ENCODE results near the gene TRIM3. TPM values are rescaled to one million over a fixed set of nuclear protein-coding genes. Genes with fewer than 3 reads are reported as not detected.

The TRIM3 gene
- total RNA-seq, 1 donor from 2014 or later: 11.4 TPM

DNA sequence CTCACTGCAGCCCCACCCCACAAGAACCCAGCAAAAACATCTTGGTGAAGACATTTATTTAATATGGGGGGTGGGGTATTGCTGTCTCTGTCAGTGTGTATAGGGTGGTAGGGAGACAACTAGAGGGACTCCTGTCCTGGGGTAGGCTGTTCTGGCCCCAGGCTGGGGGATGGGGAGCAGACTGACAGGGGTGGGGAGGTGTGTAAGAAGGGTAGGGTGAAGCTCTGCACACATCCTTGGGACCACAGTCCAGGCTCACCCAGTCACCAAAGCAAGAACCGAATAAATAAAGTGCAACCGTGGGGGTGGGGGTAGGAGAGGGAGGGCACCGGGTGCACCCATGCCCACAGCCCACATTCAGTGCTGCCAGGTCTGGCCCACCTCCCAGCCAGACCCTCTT lies 25.2 kb downstream of the TRIM3 start:
- DNase-seq (no peak), ATAC-seq (ENCODE audit: poor library complexity) (no peak)
- intact Hi-C loops (cut with DNase I): no loop called here

DNA sequence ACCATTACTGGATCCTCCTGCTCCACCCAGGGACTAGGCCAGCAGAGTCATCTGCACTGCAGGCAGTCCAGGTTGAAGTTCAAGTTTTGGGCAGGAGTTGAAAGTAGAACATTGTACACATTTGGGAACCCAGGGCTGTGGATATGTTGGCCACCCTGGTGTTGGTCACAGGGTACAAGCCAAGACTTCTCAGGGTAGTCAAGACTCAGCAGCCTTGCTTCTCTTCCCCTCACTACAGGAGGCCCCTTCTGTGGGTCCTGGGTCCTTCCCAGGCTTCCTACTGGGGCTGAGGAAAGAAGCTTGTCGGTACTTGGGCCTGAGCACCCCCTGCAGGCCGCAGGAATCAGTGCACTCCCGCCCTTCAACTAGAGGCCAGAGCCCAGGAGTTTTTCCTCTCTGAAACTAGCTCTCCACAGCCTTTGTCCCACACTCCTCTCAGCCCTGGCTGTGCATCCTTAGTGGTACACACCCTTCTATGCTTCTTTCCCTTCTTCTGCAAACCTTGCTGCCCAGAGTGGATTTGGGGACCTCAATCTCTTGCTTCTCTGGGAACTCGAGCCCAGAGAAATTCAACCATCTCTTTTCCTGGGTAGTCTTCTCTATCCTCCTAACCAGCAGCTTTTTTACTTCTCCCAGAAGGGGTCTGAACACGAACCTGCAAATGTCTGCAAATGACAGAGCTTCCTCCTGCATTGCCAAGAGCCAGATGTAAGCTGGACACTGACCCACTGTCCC lies 30.3 kb downstream of the TRIM3 start:
- ATAC-seq (ENCODE audit: poor library complexity) (peak; percentile 86), DNase-seq (peak; percentile 68)
- intact Hi-C loops (cut with DNase I): loop anchor here (5.0 kb wide), 1 partner anchor 61 kb away; no protein-coding TSS in a partner anchor

DNA sequence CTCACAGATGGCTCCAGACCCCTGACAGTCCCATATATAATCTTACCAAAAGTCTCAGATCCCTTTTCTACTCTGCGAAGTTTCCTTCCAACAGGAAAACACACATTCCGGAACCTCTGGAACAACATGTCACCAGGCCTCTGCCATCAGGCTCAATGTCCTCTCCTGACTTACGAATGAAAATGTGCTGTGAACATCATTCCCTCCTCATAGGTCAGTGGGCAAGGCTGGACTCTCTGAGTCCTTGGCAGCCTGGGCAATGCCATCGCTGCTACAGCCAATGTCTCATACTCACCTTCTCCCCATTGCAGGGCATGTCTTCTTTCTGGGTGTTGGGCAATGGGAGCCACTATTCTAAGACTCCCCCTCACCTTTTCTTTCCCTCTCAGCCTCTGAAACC lies 31.3 kb downstream of the TRIM3 start:
- DNase-seq (no peak), ATAC-seq (ENCODE audit: poor library complexity) (no peak)
- intact Hi-C loops (cut with DNase I): loop anchor here (5.0 kb wide), 1 partner anchor 60 kb away; no protein-coding TSS in a partner anchor

DNA sequence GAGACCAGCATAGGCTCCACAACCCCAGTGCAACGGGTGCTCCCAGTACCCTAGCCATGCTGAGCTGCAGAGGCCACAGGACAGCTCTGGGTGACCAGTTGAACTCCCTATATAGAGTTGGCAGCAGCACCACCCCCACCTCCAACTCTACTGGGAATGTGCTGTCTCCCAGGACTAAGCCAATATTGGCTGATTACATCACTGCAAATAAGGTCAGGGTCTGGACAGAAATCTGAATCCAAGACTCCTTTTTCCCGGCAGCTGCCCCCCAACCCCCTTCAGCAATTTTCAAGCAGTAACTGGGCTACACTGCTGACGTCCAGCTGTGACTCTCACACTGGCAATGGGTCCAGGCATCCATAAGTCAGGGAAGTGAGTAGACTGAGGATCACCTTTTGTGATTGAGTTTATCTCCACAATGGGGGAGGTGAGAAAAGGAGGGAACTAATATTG lies 32.8 kb downstream of the TRIM3 start, which contains the start of gene HPX:
TSS of gene HPX (minus strand) at position 82 of the 453 bp plus-strand sequence. CDS start at position 58, 24 bp downstream.
- intact Hi-C loops (cut with DNase I): loop anchor here (5.0 kb wide), 1 partner anchor 59 kb away; no protein-coding TSS in a partner anchor
- ATAC-seq (ENCODE audit: poor library complexity) (no peak), DNase-seq (no peak)

DNA sequence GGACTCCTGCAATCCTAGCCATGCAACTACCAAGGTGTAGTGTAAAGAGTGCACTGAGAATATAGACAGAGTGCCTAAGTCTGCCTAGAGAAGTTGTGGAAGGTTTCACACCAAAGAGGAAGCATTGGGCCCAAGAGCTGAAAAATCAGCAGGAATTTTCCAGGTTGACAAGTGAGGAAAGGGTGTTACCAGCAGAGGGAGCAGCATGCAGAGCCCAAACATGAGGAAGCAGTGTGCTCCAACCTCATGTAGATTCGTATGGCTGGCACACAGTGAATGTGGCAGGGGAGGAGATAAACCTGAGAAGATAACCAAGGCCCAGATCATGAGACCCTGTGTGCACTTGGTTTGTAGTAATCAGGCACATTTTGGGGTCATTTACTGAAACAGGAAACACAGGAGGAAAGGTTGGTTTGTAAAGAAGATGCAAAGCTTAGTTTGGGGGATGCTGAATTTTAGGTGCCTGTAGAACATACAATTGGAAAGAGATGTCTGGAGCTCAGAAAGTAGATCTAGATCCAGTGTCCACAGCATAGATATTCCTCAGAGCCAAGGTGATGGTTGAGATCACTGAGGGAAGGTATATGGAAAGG lies 34.7 kb downstream of the TRIM3 start:
- intact Hi-C loops (cut with DNase I): no loop called here
- ATAC-seq (ENCODE audit: poor library complexity): peak; percentile 71

DNA sequence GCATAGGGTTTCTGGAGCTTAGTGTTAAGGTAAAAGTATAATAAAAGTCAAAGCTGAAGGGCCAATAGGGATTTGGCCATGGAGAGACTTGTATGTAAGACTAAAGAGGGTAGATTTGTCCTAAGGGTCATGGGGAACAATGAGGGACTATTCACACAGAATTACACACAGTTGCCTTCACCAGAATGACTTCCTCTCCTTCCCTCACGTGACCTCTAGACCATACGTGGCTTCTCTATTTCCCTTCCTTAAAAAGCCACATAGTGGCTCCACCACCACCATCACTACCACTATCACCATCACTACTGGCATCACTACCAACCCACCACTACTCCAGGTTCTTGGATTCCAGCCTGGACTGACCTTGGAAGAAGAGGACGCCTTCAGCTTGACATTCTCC lies 35.7 kb downstream of the TRIM3 start:
- DNase-seq: no peak
- no peak for ATAC-seq (ENCODE audit: poor library complexity)
- intact Hi-C loops (cut with DNase I): no loop called here

More for the DNA sequence above, 34.7 kb downstream of the TRIM3 start:
- DNase-seq: no peak

DNA sequence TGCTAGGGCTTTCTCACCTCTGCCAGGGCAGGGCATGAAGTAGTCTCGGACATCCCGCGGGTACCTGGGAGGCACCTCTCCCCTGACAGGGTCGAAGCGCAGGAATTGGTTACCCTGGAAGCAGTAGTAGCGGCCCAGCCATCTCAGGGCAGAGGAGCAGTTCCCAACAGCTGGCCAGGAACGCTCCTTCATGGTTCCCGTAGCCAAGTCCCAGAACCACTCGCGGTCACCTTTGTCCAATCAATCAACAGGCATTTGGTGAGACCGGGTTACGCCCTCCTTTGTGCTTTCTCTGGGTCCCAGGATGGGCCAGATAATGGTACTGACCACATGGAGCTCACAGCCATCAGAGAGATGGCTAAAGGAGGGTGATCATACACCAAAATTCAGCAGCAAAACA lies 36.3 kb downstream of the TRIM3 start:
- intact Hi-C loops (cut with DNase I): no loop called here
- ATAC-seq (ENCODE audit: poor library complexity) (no peak), DNase-seq (no peak)

DNA sequence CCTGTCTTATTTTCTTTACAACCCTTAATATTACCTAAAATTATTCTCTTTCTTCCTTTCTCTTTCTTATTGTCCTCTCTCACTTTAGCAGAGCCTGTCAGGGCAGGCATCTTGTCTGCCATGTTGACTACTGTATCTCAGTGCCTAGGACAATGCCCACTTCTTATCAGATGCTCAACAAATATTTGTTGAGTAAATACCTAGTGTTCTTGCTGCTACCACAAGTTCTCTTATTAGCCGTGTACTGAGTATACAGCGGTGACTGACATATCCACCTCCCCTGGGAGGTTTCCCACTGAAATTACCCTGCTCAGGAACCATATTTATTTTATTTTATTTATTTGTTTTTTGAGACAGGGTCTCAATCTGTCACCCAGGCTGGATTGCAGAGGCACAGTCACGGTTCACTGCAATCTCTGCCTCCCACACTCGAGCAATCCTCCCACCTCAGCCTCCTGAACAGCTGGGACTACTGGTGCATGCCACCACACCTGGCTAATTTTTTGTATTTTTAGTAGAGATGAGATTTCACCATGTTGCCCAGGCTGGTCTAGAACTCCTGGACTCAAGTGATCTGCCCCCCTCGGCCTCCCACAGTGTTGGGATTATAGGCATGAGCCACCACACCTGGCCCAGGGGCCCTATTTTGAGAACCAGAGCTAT lies 39.6 kb downstream of the TRIM3 start:
- no peak for ATAC-seq (ENCODE audit: poor library complexity)
- intact Hi-C loops (cut with DNase I): no loop called here
- DNase-seq: no peak

DNA sequence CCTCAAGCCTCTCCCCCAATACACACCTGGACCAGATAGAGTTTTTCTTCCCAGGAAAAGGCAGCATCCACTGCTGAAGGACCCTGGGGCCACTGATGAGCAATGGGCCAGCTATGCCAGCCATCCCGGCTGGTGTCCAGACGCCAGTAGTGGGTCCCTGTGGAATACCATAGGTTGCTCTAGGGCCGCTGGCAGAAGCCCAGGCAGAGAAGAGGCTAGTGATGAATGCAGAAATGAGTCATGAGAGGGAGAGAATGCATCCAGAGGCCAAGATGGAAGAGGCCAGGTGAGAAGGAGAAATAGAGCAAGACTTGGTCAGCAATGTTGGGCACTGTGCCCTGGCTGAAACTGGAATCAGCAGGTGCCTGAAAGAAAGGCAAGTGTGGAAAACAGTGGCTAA lies 41.9 kb downstream of the TRIM3 start:
- intact Hi-C loops (cut with DNase I): no loop called here
- DNase-seq (no peak), ATAC-seq (ENCODE audit: poor library complexity) (no peak)

DNA sequence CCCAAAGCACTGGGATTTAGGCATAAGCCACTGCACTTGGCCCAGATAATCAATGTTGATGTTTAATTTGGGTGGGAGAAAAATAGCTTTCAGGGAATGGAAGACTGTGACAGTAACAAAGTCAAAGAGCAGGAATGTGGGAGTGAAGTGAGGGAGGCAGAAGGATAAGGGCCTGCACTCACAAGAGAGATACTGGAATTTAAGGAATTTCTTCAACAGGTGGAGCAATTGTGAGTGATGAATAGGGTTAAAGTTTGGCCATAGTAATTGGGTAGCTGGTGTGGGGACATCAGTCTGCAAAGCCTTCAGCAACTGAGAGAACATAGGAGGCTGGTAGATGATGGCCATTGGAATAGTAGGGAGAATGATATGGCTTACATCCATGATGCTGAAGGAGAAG lies 46.2 kb downstream of the TRIM3 start:
- no peak for ATAC-seq (ENCODE audit: poor library complexity)
- intact Hi-C loops (cut with DNase I): no loop called here
- no peak for DNase-seq

DNA sequence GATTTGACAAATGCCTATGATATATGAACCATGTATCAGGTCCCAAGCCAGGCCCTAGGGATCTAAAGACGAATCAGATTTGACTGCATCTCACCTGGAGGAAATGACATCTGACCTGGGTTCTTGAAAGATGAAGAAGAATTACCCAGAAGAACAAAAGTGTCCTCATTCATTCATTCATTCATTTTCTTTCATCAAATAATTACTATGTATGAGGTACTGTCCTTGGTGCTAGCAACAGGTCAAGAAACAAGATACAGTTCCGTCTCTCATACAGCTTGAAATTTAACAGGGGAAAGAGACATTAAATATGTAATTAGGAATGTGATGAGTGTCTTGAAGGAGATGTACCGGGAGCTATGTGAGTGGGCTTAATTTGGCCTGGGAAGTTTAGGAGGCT lies 53.1 kb downstream of the TRIM3 start:
- DNase-seq (no peak), ATAC-seq (ENCODE audit: poor library complexity) (no peak)
- intact Hi-C loops (cut with DNase I): loop anchor here (5.0 kb wide), 1 partner anchor 33 kb away; no protein-coding TSS in a partner anchor

DNA sequence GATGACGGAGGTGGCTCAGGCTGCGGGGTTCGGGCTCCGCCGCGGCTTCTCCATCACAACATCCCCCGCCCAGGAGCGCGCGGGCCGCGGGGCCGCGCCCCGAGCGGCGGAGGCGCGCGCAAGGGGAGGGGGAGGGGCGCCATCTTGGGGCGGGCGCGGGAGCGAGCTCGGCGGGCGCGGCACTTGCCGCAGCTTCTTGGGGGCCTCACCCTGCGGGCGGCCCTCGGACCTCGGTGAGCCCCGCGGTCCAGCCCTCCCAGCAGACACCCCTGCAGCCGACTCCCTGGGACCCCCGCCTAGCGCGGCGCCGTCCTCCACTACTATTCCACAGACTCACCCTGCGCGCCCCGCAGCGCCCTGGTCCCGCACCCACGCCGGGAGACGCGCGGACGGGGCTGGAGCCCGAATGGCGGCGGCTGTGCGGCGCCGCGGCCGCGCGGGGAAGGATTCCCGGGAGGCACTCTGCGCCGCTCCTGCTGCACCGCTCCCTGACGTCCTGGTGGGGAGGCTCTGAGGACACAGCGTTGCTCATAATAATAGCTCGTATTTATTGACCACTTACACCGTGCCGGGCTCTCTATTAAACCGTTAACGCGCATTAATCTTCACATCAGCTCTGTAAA lies 54.6 kb downstream of the TRIM3 start, which contains the start of gene APBB1:
TSS of gene APBB1 (minus strand) at position 86 of the 623 bp plus-strand sequence. CDS start 7,747 bp downstream, outside the sequence.
- ATAC-seq (ENCODE audit: poor library complexity): peak; percentile 97
- intact Hi-C loops (cut with DNase I): no loop called here
- DNase-seq: peak; percentile 82

DNA sequence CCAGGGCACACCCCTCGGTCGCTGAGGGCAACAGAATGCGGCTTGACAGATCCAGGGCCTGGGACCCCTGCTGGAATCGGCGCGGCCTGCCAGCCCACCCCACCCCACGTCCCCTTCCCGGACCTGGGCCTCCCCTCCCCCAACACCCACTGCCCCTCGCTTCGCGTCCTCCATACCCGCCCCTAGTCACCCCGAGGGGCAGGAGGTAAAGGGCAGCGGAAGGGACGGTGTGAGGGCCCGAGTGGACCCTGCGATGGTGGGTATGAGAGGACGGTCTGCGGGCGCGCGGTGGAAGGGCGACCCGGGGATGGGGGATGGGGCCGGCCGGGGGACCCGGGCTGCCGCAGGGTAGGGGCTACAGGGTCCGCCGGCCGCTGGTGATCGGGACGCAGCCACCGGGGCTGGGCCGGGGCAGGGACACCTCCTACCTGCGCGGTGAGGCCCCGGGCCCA lies 55.2 kb downstream of the TRIM3 start:
- ATAC-seq (ENCODE audit: poor library complexity) (peak; percentile 44), DNase-seq (peak; percentile 54)
- intact Hi-C loops (cut with DNase I): no loop called here

DNA sequence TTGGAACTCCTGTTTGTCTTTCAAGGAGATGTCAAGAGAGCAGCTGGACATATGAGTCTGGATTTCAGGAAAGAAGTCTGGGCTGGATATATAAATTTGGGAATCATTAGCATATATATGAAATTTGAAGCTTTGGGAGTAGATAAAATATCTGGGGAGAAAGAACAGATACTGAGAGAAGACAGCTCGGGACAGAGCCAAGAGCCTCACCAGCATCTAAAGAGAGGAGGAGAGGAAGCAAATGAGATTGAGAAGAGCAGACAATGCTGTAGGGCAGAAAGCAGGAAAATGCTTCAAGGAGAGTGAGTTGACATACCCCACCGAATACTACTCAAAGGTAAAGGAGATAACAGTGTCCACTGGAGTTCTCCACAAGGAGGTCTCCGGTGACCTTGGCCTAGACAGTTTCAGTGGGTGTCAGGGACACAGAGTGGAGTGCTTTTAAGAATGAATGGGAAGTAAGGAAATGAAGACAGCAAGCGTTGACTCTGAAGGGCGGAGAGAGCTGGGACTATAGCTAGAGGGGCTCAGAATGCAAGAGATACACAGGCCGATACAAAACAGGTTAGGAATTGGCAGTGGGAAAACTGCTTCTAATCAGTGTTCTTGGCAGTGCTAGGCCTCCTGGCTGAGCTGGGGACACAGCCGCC lies 55.7 kb downstream of the TRIM3 start:
- no peak for DNase-seq
- peak; percentile 77 for ATAC-seq (ENCODE audit: poor library complexity)
- intact Hi-C loops (cut with DNase I): no loop called here

DNA sequence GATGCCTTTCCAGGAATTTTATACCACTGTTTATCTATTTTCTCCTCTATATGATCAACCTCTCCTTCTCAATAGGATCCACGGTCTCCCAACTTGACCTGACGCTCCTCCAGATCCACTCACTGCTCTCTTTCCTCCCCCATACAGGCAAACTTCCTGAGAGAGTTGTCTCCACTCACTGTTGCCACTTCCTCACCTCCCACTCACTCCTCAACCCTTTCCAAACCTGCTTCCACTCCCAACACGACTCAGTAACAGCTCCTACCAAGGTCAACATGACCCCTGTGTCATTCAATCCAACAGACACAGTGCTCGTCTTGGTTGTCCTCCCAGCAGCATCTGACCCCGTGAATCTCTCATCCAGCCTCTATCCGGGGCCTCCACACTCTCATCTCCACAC lies 57.9 kb downstream of the TRIM3 start:
- DNase-seq (no peak), ATAC-seq (ENCODE audit: poor library complexity) (no peak)
- intact Hi-C loops (cut with DNase I): no loop called here

DNA sequence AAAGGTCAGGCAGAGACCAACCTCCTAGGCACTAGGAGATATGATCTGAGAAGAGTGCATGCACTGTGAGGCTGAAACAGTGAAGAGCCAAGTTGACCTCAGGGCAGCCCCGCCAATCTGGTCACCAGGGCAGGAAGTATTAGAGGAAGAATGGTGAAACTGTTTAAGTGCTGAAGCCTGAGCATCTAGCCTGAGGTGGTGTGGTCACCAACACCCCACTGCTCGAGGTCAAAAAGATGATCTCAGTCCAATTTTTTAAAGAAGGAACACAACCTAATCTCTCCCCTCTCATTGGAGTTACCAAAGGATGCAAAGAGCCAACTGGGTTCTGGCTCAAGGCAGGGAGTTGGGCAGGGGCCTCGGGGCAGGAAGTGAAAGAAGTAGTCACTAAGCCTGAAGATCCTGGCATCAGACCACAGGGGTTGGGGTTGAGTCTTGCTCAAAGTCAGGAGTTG lies 58.8 kb downstream of the TRIM3 start:
- intact Hi-C loops (cut with DNase I): no loop called here
- ATAC-seq (ENCODE audit: poor library complexity) (no peak), DNase-seq (no peak)

DNA sequence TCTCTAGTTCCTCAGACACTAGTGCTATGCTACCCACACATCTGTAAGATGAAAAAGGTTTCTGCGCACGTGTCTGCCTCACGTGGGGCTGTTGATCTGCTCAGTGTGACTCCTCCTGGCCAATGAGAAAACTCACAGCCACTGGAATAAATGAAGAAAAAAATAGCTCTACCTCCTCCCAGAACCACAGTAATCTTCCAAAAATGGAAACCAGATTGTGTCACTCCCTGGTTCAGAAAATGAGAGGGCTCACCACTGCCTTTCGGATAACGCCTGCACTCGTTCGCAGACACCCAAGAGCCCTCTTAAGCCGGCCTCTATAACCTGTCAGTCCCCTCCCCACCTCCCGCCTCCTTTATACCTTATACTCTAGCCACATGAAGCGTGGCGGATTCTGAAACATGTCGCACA lies 59.9 kb downstream of the TRIM3 start:
- intact Hi-C loops (cut with DNase I): no loop called here

DNA sequence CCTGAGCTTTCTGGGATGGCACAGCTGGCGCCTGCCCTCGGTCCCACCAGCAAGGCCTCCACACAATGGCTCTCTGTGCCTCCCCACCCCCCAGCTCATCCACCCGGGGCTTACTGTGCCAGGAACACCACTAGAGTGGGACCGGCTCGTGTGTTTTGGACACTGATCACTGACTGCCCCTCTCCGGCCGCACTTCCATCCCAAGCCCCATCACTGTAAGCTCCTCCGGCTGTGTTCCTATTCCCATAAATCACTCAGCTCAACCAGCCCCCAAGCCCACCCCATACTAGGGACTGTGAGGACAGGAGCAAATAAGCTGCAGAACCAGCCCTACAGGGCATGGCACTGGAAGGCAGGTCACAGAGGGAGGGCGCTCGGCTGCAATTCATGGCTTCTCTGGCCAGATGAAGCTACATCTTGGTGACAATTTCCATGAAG lies 62.1 kb downstream of the TRIM3 start:
- intact Hi-C loops (cut with DNase I): no loop called here
- no peak for DNase-seq
- ATAC-seq (ENCODE audit: poor library complexity): no peak

More for the DNA sequence above, 59.9 kb downstream of the TRIM3 start:
- DNase-seq (no peak), ATAC-seq (ENCODE audit: poor library complexity) (no peak)

Data from Right ventricle myocardium superior (tissue), 1 donor.